H1 (cell line): ENCODE measurements around the gene NOL12. TPM values are rescaled to one million over a fixed set of nuclear protein-coding genes. Genes with fewer than 3 reads are reported as not detected.

ENCODE experiments used
- CTCF ChIA-PET: fragments of 300-600 bp; sonication (Branson Sonifier 250); formaldehyde crosslinking; loops from one replicate; lab custom pipeline; 2021; ENCODE audit not compliant: partially characterized antibody; lab: Charles Lee
- POLR2A ChIA-PET: fragments of 300-600 bp; sonication (Branson Sonifier 250); formaldehyde crosslinking; loops from one replicate; lab custom pipeline; 2021; ENCODE audit warnings: inconsistent platforms; ENCODE audit not compliant: partially characterized antibody; lab: Charles Lee
- DNase-seq, 2 experiments: peaks; one replicate each; pipeline versions ENCODE4 v3.0.0 to v3.0.0-alpha.2; 2010 to 2022; ENCODE audit warnings: low spot score in 2 of 2, low read depth in 1 of 2, mixed read lengths in 1 of 2
- FAIRE-seq: peaks from 2 replicates; lab custom pipeline; 2011; peaks lifted over from hg19 to GRCh38; lab: Jason Lieb, UNC
- H2AFZ ChIP-seq: 2 replicates; pipeline ENCODE4 v1.8.1; 2012; ENCODE audit warnings: low read length, inconsistent platforms
- H2AK5ac ChIP-seq: 2 replicates; pipeline ENCODE4 v1.6.1; 2013; ENCODE audit warnings: low read depth, low read length
- H2BK120ac ChIP-seq: replicated peaks from 2 replicates; pipeline ENCODE3; 2013; ENCODE audit warnings: low read depth, low read length, inconsistent platforms
- H2BK12ac ChIP-seq: 2 replicates; pipeline ENCODE4 v1.6.1; 2013; ENCODE audit warnings: low read depth, low read length
- H2BK15ac ChIP-seq: 2 replicates; pipeline ENCODE4 v1.6.1; 2013; ENCODE audit warnings: low read length
- H2BK20ac ChIP-seq: 2 replicates; pipeline ENCODE4 v1.6.1; 2013; ENCODE audit warnings: low read length
- H2BK5ac ChIP-seq: 2 replicates; pipeline ENCODE4 v1.6.1; 2013; ENCODE audit warnings: low read depth, low read length
- H3K14ac ChIP-seq: 2 replicates; pipeline ENCODE4 v1.6.1; 2013; ENCODE audit warnings: inconsistent platforms; ENCODE audit not compliant: insufficient read length
- H3K18ac ChIP-seq: 2 replicates; pipeline ENCODE4 v1.6.1; 2013; ENCODE audit warnings: low read length; ENCODE audit errors: extremely low read depth
- H3K23ac ChIP-seq: 2 replicates; pipeline ENCODE4 v1.6.1; 2013; ENCODE audit warnings: inconsistent platforms; ENCODE audit not compliant: insufficient read length
- H3K23me2 ChIP-seq: 2 replicates; pipeline ENCODE4 v1.6.1; 2013; ENCODE audit warnings: low read depth, low read length
- H3K27ac ChIP-seq: 2 replicates; pipeline ENCODE4 v1.6.1; 2011; ENCODE audit warnings: low read depth, low read length, inconsistent platforms
- H3K27me3 ChIP-seq, 4 experiments: replicated peaks in 1 of 4; 1 replicate in 1 of 4; 2 replicates in 3 of 4; pipeline versions ENCODE4 v1.6.1 to v1.8.1; 2011 to 2013; ENCODE audit warnings: low read length in 3 of 4, mild to moderate bottlenecking in 3 of 4, inconsistent platforms in 2 of 4, mixed read lengths in 2 of 4, moderate library complexity in 1 of 4; ENCODE audit not compliant: control insufficient read depth in 3 of 4, insufficient read depth in 3 of 4; ENCODE audit errors: extremely low read depth in 1 of 4
- H3K36me3 ChIP-seq, 4 experiments: 2 replicates each; pipeline versions ENCODE4 v1.6.1 to v1.8.1; 2011 to 2013; ENCODE audit warnings: mild to moderate bottlenecking in 4 of 4, low read length in 3 of 4, moderate library complexity in 2 of 4, control low read depth in 1 of 4, inconsistent platforms in 1 of 4; ENCODE audit not compliant: insufficient read depth in 4 of 4, control insufficient read depth in 2 of 4
- H3K4ac ChIP-seq: replicated peaks from 2 replicates; pipeline ENCODE3; 2013; ENCODE audit warnings: low read length, low read depth, mixed read lengths, inconsistent platforms; ENCODE audit not compliant: insufficient read length
- H3K4me1 ChIP-seq, 4 experiments: replicated peaks in 1 of 4; 1 replicate in 1 of 4; 2 replicates in 3 of 4; pipeline versions ENCODE4 v1.6.1 to v1.8.1; 2011 to 2013; ENCODE audit warnings: low read length in 3 of 4, inconsistent platforms in 2 of 4, mixed read lengths in 1 of 4; ENCODE audit not compliant: insufficient read depth in 4 of 4, control insufficient read depth in 3 of 4
- H3K4me2 ChIP-seq, 2 experiments: 2 replicates each; pipeline versions ENCODE4 v1.6.1 to v1.8.1; 2011 to 2013; ENCODE audit warnings: low read depth in 2 of 2, low read length in 2 of 2, control low read depth in 1 of 2, inconsistent platforms in 1 of 2, mild to moderate bottlenecking in 1 of 2; ENCODE audit not compliant: insufficient read depth in 1 of 2
- H3K4me3 ChIP-seq, 4 experiments: fragments of 200-600, 300-600 bp in 1 of 4; sonication (generic), shearing (Covaris generic), sonication (Bioruptor Twin) in 1 of 4; 2 replicates each; pipeline versions ENCODE4 v1.5.1 to v1.8.1; 2011 to 2016; ENCODE audit warnings: low read length in 4 of 4, low read depth in 3 of 4, control low read depth in 2 of 4, inconsistent platforms in 2 of 4, mild to moderate bottlenecking in 2 of 4, mixed read lengths in 1 of 4, moderate library complexity in 1 of 4; ENCODE audit not compliant: insufficient read depth in 2 of 4; ENCODE audit errors: extremely low read depth in 1 of 4
- H3K56ac ChIP-seq: replicated peaks from 2 replicates; pipeline ENCODE3; 2013; ENCODE audit warnings: low read depth, mild to moderate bottlenecking, mixed read lengths, low read length, inconsistent platforms; ENCODE audit not compliant: insufficient read length
- H3K79me1 ChIP-seq: 2 replicates; pipeline ENCODE4 v1.6.1; 2013; ENCODE audit warnings: low read depth, low read length, control low read depth
- H3K79me2 ChIP-seq, 2 experiments: 2 replicates each; pipeline versions ENCODE4 v1.6.1 to v1.8.1; 2012 to 2013; ENCODE audit warnings: low read length in 2 of 2, mild to moderate bottlenecking in 2 of 2, inconsistent platforms in 1 of 2; ENCODE audit not compliant: insufficient read depth in 2 of 2, control insufficient read depth in 1 of 2
- H3K9ac ChIP-seq, 4 experiments: replicated peaks in 1 of 4; 1 replicate in 1 of 4; 2 replicates in 3 of 4; pipeline versions ENCODE4 v1.6.1 to v1.8.1; 2011 to 2013; ENCODE audit warnings: low read depth in 3 of 4, low read length in 3 of 4, control low read depth in 2 of 4, mild to moderate bottlenecking in 2 of 4, moderate library complexity in 2 of 4, inconsistent platforms in 1 of 4; ENCODE audit errors: extremely low read depth in 1 of 4
- H3K9me3 ChIP-seq, 2 experiments: 2 replicates each; pipeline versions ENCODE4 v1.6.1 to v1.8.1; 2012 to 2013; ENCODE audit warnings: mild to moderate bottlenecking in 2 of 2, moderate library complexity in 2 of 2, control low read depth in 1 of 2, inconsistent platforms in 1 of 2, low read depth in 1 of 2, low read length in 1 of 2, mixed read lengths in 1 of 2; ENCODE audit not compliant: insufficient read depth in 2 of 2
- H4K20me1 ChIP-seq, 2 experiments: replicated peaks in 1 of 2; 2 replicates each; pipeline versions ENCODE3 to v1.8.1; 2011 to 2013; ENCODE audit warnings: inconsistent platforms in 2 of 2, low read length in 2 of 2, mild to moderate bottlenecking in 1 of 2; ENCODE audit not compliant: insufficient read depth in 2 of 2, control insufficient read depth in 1 of 2
- H4K5ac ChIP-seq: 2 replicates; pipeline ENCODE4 v1.6.1; 2013; ENCODE audit warnings: low read length, low read depth, mixed read lengths, inconsistent platforms; ENCODE audit not compliant: insufficient read length
- H4K8ac ChIP-seq: 2 replicates; pipeline ENCODE4 v1.8.0; 2013; ENCODE audit warnings: mild to moderate bottlenecking, moderate library complexity, low read length, inconsistent platforms; ENCODE audit not compliant: insufficient read depth; ENCODE audit errors: extremely low read depth
- H4K91ac ChIP-seq: replicated peaks from 2 replicates; pipeline ENCODE3; 2013; ENCODE audit warnings: low read length, mixed read lengths, inconsistent platforms; ENCODE audit not compliant: insufficient read length
- CBX8 ChIP-seq: fragments of 300-800, 300-1000 bp; sonication (generic); IDR thresholded peaks from 2 replicates; pipeline ENCODE4 v1.7.1; 2016; ENCODE audit warnings: low read depth, low read length, borderline replicate concordance
- CHD2 ChIP-seq: IDR thresholded peaks from 2 replicates; pipeline ENCODE4 v1.6.1; 2012; ENCODE audit warnings: low read length, improper control_type of control experiment
- EGR1 ChIP-seq: IDR thresholded peaks from 2 replicates; pipeline ENCODE4 v1.6.1; 2011; ENCODE audit warnings: low read depth, low read length, borderline replicate concordance
- EP300 ChIP-seq, 2 experiments: IDR thresholded peaks; 1 replicate in 1 of 2; 2 replicates in 1 of 2; pipeline ENCODE4 v1.6.1; 2011 to 2012; ENCODE audit warnings: low read depth in 2 of 2, low read length in 2 of 2, mild to moderate bottlenecking in 2 of 2, borderline replicate concordance in 1 of 2, inconsistent platforms in 1 of 2, moderate library complexity in 1 of 2
- FOSL1 ChIP-seq: IDR thresholded peaks from 2 replicates; pipeline ENCODE4 v1.6.1; 2011; ENCODE audit warnings: mild to moderate bottlenecking, low read depth, low read length, moderate library complexity; ENCODE audit not compliant: insufficient read depth
- HDAC6 ChIP-seq: IDR thresholded peaks from one replicate; pipeline ENCODE4 v1.7.1; 2012; ENCODE audit warnings: low read depth, mild to moderate bottlenecking, inconsistent platforms, low read length, moderate library complexity
- KDM1A ChIP-seq: fragments of 200-600, 300-600 bp; sonication (generic); IDR thresholded peaks from 2 replicates; pipeline ENCODE4 v1.7.1; 2016; ENCODE audit warnings: mild to moderate bottlenecking, low read length, borderline replicate concordance
- RAD21 ChIP-seq, 2 experiments: IDR thresholded peaks in 1 of 2; conservative IDR thresholded peaks in 1 of 2; 2 replicates each; pipeline ENCODE4 v1.6.1; 2011; ENCODE audit warnings: low read depth in 2 of 2, low read length in 2 of 2, improper control_type of control experiment in 1 of 2, inconsistent platforms in 1 of 2, mild to moderate bottlenecking in 1 of 2, moderate library complexity in 1 of 2
- SIRT6 ChIP-seq: IDR thresholded peaks from one replicate; pipeline ENCODE4 v1.7.1; 2012; ENCODE audit warnings: low read length, inconsistent platforms
- TAF1 ChIP-seq: IDR thresholded peaks from 2 replicates; pipeline ENCODE4 v1.6.1; 2011; ENCODE audit warnings: mild to moderate bottlenecking, low read depth, low read length
- TBP ChIP-seq: IDR thresholded peaks from 2 replicates; pipeline ENCODE4 v1.6.1; 2011; ENCODE audit warnings: low read depth, low read length, improper control_type of control experiment
- YY1 ChIP-seq: IDR thresholded peaks from 2 replicates; pipeline ENCODE4 v1.6.1; 2011; ENCODE audit warnings: low read depth, mild to moderate bottlenecking, low read length
- WGBS, 2 experiments: shearing (Covaris generic) in 1 of 2; methylation state at CpG; one replicate each; pipeline versions ENCODE4 v1.1.6 to v1.1.7; 2013 to 2015; ENCODE audit warnings: low lambda C conversion rate in 2 of 2, mixed read lengths in 2 of 2, inconsistent platforms in 1 of 2, low coverage in 1 of 2, missing lambda C conversion rate in 1 of 2; ENCODE audit not compliant: insufficient replicate concordance in 2 of 2, insufficient coverage in 1 of 2, insufficient read length in 1 of 2; ENCODE audit errors: extremely low coverage in 1 of 2, missing lambda C conversion rate in 1 of 2; 5-methylcytosine and 5-hydroxymethylcytosine counted together
- polyA plus RNA-seq, 7 experiments: library from polyadenylated mRNA; depleted of rRNA in 3 of 7; stranded (reverse) in 5 of 7; unstranded in 2 of 7; fragments of >200 nt in 5 of 7; fragments of 200-250 nt in 2 of 7; gene quantifications; 1 replicate in 5 of 7; 2 replicates in 1 of 7; 4 replicates in 1 of 7; pipeline versions ENCODE4 v1.2.1 to v1.2.3, GENCODE V29; 2011 to 2013; ENCODE audit warnings: missing spikeins in 2 of 7, mixed read lengths in 2 of 7
- total RNA-seq: library from RNA; stranded (reverse); fragmentation: NEBNext Ultra II Directional; extraction: Animal tissue kit (Norgen Biotek cat#: 25700); gene quantifications from 2 replicates; pipeline ENCODE4 v1.2.1, GENCODE V29; 2021
- TF ChIP-seq, protein P1 (sequence below): IDR thresholded peaks from 2 replicates; pipeline ENCODE4 v1.6.1; 2011; ENCODE audit warnings: low read length, improper control_type of control experiment

The NOL12 gene
- total and polyA plus RNA-seq, 2 of the 8 experiments (the other 6 are each of a cell fraction or from before 2014, with no cell fraction given), result 25.3 to 28.3 TPM

DNA sequence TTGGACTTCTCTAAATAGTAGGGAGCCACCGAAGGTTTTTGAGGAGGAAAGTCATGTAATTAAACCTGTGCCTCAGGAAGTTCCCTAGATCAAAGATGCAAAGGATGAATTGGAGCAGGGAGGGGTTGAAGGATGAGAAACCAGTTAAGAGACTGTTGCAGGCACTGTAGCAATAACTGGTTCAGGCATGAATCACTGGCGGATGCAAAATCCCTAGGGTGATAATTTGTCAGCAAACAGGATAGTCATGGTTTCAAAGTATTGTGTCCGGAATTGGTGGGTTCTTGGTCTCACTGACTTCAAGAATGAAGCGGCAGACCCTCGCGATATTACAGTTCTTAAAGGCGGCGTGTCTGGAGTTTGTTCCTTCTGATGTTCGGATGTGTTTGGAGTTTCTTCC, 30.6 kb downstream of the NOL12 start:
- H3K18ac ChIP-seq, result no peak overlapping the region
- H3K9me3 ChIP-seq, result no peaks in the 10 kb centered on the region
- H3K14ac ChIP-seq, result no peak overlapping the region
- H2BK120ac ChIP-seq, result no peak overlapping the region
- H3K27ac ChIP-seq, result no peak overlapping the region
- no peak for FAIRE-seq
- H3K4me3 ChIP-seq, result no peak overlapping the region
- no peak overlapping the region for H2BK20ac ChIP-seq
- no peak overlapping the region for H2AFZ ChIP-seq
- no peaks in the 10 kb centered on the region for H3K4me1 ChIP-seq
- no peaks in the 10 kb centered on the region for H3K79me1 ChIP-seq
- 98% methylated on average over 9 of the region's 9 CpGs; no CpG with 5 or more reads in 1 of the 2 experiments for WGBS, 2 experiments
- H2BK15ac ChIP-seq, result no peak overlapping the region
- ChIA-PET POLR2A (interaction anchor here (1.0 to 1.9 kb wide), 2 partner anchors 14 to 19 kb away, joined by 3 to 5 read pairs; no protein-coding TSS in a partner anchor), CTCF (interaction anchor here (0.9 kb wide), 1 partner anchor 35 kb away, joined by 3 read pairs; no protein-coding TSS in a partner anchor)
- H4K8ac ChIP-seq, result no peak overlapping the region
- H3K9ac ChIP-seq, result no peak overlapping the region
- H4K91ac ChIP-seq, result no peak overlapping the region
- H3K4ac ChIP-seq, result no peak overlapping the region
- peaks cover 2 to 7% of the 10 kb centered on the region in 2 experiments for H4K20me1 ChIP-seq
- no peaks in the 10 kb centered on the region for H3K27me3 ChIP-seq
- H3K23me2 ChIP-seq, result no peaks in the 10 kb centered on the region
- H3K23ac ChIP-seq, result no peak overlapping the region
- H2BK12ac ChIP-seq, result no peak overlapping the region
- no peak overlapping the region for H3K56ac ChIP-seq
- H3K4me2 ChIP-seq, result no peak overlapping the region
- H3K79me2 ChIP-seq, result no peaks in the 10 kb centered on the region
- no peak overlapping the region for H4K5ac ChIP-seq
- H2BK5ac ChIP-seq, result no peak overlapping the region
- TF ChIP-seq YY1, result no peak
- TF ChIP-seq RAD21 (IDR thresholded peaks at IDR 0.05 in 1 of 2, conservative IDR thresholded peaks at IDR 0.05 in 1 of 2; ENCODE audit: low read depth in 2 of 2, low read length in 2 of 2), result no peak
- no peak for TF ChIP-seq CBX8
- TF ChIP-seq FOSL1, result no peak
- no peak for TF ChIP-seq TBP
- no peak for TF ChIP-seq TAF1
- no peak for TF ChIP-seq SIRT6
- TF ChIP-seq, protein P1, sequence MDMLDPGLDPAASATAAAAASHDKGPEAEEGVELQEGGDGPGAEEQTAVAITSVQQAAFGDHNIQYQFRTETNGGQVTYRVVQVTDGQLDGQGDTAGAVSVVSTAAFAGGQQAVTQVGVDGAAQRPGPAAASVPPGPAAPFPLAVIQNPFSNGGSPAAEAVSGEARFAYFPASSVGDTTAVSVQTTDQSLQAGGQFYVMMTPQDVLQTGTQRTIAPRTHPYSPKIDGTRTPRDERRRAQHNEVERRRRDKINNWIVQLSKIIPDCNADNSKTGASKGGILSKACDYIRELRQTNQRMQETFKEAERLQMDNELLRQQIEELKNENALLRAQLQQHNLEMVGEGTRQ, result no peak
- TF ChIP-seq EGR1, result no peak
- TF ChIP-seq HDAC6, result no peak
- TF ChIP-seq EP300 (IDR thresholded peaks at IDR 0.05; ENCODE audit: borderline replicate concordance in 1 of 2, low read depth in 2 of 2, low read length in 2 of 2), result no peak
- TF ChIP-seq KDM1A, result no peak
- TF ChIP-seq CHD2, result no peak
- H2AK5ac ChIP-seq, result no peak overlapping the region
- DNase-seq, result no peak
- peaks cover 5 to 33% (median 15%) of the 10 kb centered on the region in 4 experiments for H3K36me3 ChIP-seq
